Measurements from ENCODE around the gene MMP24OS.

Gene MMP24OS

DNA sequence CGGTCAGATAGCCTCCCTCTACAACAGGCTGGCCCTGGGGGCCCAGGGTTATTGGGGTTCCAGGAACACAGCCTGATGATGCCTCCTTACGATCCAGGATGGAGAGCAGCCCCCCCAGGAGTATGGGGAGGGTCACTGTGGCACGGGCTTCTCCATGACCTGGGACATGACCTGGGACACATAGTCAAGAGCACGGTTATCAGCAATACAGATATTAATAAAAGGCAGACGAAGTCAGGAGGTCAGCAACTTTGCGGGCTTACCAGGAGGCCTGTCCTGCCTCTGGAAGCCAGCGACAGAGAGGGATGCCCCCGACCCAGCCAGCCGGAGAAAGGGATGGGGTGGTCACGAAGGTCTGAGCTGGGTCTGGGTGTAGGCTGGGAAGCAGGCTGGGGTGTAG lies 795 bp downstream of the MMP24OS start:
- peak overlapping the region; percentile 86 for H3K27ac ChIP-seq
- TF ChIP-seq CTCF (conservative IDR thresholded peaks at IDR 0.05) (no peak), ZFX (IDR thresholded peaks at IDR 0.05) (no peak)

- peak overlapping the region; percentile 86 for H3K27ac ChIP-seq
- TF ChIP-seq ZFX (IDR thresholded peaks at IDR 0.05) (no peak), CTCF (conservative IDR thresholded peaks at IDR 0.05) (no peak)
These were observed 1.5 kb downstream of the MMP24OS start for GRCh38 chr20:35276408-35276807.

- no peak for TF ChIP-seq ZFX (IDR thresholded peaks at IDR 0.05)
- no peak for TF ChIP-seq CTCF (conservative IDR thresholded peaks at IDR 0.05)
These were observed 2.1 kb downstream of the MMP24OS start for GRCh38 chr20:35275741-35276251.

DNA sequence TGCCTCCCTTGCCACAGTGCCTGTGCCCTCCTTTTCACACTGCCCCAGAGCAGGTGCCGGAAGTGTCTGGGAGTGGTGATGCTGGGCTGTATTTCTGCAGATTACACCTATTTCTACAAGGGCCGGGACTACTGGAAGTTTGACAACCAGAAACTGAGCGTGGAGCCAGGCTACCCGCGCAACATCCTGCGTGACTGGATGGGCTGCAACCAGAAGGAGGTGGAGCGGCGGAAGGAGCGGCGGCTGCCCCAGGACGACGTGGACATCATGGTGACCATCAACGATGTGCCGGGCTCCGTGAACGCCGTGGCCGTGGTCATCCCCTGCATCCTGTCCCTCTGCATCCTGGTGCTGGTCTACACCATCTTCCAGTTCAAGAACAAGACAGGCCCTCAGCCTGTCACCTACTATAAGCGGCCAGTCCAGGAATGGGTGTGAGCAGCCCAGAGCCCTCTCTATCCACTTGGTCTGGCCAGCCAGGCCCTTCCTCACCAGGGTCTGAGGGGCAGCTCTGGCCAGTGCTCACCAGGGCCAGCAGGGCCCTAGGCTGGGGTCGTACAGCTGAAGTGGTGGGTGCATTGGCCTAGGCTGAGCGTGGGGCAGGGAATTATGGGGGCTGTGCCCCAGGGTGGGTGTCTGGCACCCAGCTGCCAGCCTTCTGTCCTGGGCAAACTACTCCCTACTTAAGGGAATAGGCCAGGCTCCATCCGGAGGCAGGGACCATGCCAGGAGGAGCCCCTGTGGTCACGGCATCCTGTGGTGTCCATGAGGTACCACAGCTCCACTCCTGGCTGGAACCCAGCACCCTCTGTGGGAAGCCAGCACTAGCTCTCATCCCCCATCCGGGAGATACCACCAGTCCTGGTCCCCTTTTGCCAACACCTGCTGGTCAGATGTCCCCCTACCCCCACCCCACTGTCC lies 3.5 kb downstream of the MMP24OS start:
- TF ChIP-seq ZFX (IDR thresholded peaks at IDR 0.05) = no peak
- no peak for TF ChIP-seq CTCF (conservative IDR thresholded peaks at IDR 0.05)
- no peak overlapping the region for H3K27ac ChIP-seq

More at GRCh38 chr20:35275741-35276251, 2.1 kb downstream of the MMP24OS start:
- 0 out of 2 replicates have a peak overlapping the region, but pooled peaks have one; percentile 86 for H3K27ac ChIP-seq

DNA sequence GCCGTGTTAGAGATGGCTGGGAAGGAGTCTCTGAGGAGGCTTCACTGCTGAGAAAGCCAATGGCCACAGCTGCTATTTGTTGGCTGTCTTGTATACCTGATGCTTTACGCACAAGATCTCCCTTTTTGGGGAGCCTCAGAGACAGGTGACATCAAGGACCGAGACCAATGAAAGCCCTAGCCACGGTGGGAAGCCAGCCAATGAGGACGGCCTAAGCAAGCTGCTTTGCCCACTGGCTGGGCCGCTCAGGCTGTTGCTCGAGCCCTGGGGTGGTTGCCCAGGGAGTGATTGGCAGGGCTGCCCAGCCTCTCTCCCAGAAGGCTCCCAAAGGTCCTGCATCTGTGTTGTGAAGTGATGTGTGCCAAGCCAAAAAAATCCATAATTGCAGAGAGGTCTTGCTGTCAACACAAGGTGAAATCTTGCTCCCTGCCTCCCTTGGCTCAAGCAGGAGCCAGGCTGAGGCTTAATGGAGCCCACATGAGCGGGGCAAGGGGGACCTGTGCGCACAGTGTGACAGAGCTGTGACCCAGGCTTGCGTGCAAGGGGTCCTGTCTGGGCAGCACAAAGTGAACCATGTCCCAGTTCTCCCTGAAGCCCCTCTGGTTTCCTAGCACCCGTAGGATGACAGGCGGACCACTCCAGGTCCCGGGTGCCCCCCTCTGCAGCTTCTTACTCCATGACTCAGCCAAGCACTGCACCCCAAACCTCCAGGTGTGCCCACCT lies 4.3 kb downstream of the MMP24OS start:
- no peak for TF ChIP-seq CTCF (conservative IDR thresholded peaks at IDR 0.05)
- no peak for TF ChIP-seq ZFX (IDR thresholded peaks at IDR 0.05)
- no peak overlapping the region for H3K27ac ChIP-seq

GRCh38 chr20:35271904-35272303 lies 6.0 kb downstream of the MMP24OS start:
- no peak overlapping the region for H3K27ac ChIP-seq
- no peak for TF ChIP-seq CTCF (conservative IDR thresholded peaks at IDR 0.05)
- no peak for TF ChIP-seq ZFX (IDR thresholded peaks at IDR 0.05)

Measured in C4-2B (cell line).